ENCODE measurements around the gene RNF220.

RNF220 gene

DNA sequence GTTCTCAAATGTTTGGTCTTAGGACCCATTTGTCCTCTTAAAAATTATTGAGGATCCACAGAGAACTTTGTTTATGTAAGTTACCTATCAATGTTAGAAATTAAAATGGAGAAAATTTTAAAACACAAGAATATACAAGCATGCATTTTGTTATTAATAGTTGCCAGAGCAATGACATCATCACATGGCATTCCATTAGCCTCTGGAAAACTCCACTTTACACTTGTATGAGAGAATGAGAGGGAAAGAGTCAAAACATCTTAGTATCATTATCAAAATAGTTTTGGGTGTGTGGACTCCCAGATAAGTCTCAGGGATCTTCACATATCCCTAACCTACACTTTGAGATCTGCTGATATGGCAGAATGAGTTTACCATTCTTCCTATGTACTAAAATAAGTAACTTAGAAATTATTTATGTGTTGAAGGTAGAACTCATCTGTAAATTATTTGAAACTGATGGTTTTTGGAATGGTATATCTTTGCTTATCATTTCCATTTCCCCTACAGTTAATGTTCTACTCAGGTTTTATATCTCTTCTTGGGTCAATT is 48.8 kb downstream of the RNF220 start:
- POLR2A ChIA-PET: no interaction called here
- Histone ChIP-seq H3K9me3 (ENCODE audit: control extremely low read depth in 1 of 5, control insufficient read depth in 4 of 5, insufficient read depth in 2 of 5, low read depth in 1 of 5, low read length in 4 of 5) (peaks cover 0 to 13% (median 6%) of the 10 kb centered on the region in 5 experiments), H3K4me3 (ENCODE audit: control insufficient read depth in 1 of 7, extremely low read depth in 1 of 7, insufficient read depth in 4 of 7, low read depth in 2 of 7, low read length in 6 of 7) (no peak overlapping the region), H3K4me1 (ENCODE audit: control extremely low read depth in 1 of 4, control insufficient read depth in 4 of 4, insufficient read depth in 4 of 4, low read length in 3 of 4) (peaks cover 0 to 8% (median 6%) of the 10 kb centered on the region in 4 experiments), H3K27me3 (replicated peaks in 2 of 5; ENCODE audit: control insufficient read depth in 4 of 5, insufficient read depth in 5 of 5, low read length in 4 of 5) (no peaks in the 10 kb centered on the region), H3K27ac (ENCODE audit: insufficient read depth in 1 of 2, low read depth in 1 of 2, low read length in 2 of 2, poor library complexity in 1 of 2, severe bottlenecking in 2 of 2) (no peak overlapping the region), H3K36me3 (ENCODE audit: control insufficient read depth in 4 of 4, insufficient read depth in 4 of 4, low read length in 3 of 4) (peaks cover 6 to 53% (median 29%) of the 10 kb centered on the region in 4 experiments)
- no peak for DNase-seq
- CTCF ChIA-PET: no interaction called here

DNA sequence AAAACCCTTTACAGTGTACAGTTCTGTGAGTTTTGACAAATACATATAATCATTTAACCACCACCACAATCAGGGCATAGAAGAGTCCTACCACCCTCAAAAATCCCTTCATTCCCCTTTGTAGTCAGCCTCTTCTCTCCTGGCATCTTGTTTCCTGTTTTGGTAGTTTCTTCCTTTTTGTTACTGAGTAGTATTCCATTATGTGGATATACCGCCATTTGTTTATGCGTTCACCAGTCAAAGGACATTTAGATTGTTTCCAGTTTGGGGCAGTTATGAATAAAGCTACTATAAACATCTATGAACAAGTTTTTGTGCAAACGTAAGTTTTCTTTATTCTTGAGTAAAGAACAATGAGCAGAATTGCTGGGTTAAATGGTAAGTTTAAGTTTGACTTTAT is 49.6 kb downstream of the RNF220 start:
- CTCF ChIA-PET: interaction anchor here (1.5 kb wide), 1 partner anchor 14 kb away, joined by 4 read pairs; no protein-coding TSS in a partner anchor

DNA sequence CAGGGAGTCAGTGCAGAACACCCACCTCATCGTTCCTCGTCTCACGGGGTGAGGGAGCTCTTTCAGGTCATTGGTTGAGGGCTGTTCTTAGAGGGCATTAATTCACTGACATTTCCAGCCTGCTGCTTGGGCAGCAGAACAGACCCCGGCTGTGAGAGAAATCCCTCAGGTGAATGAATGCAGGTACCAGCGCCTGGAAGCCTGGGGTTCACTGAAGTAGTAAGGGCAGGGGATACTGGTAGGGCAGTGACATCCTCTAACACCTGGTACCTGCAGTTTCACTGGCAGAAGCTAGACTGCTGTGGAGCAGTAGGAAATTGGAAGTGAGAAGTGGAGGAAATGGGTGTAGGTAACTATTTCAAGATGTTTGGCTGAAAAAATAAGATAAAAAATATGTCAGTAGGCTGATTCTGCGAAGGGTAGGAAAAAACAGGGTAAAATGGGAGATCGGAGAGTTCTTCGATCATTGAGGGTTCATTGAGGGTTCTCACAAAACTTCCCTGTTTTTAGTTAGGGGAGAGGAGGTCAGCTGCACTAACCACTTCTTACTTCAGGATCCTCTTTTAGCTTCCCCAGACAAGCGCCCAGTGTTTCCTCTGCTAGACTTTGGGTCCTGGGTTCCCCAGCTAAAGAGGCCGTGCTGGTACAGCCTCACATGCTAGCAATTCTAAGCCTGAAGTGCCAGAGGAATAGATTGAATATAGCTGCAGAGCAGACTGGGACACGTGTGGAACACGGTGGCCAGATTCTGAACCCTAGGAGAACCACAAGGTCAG is 55.2 kb downstream of the RNF220 start:
- Histone ChIP-seq H3K4me1 (ENCODE audit: control extremely low read depth in 1 of 4, control insufficient read depth in 4 of 4, insufficient read depth in 4 of 4, low read length in 3 of 4) (peaks cover 6 to 37% (median 30%) of the 10 kb centered on the region in 4 experiments), H3K4me3 (ENCODE audit: control insufficient read depth in 1 of 7, extremely low read depth in 1 of 7, insufficient read depth in 4 of 7, low read depth in 2 of 7, low read length in 6 of 7) (peak overlapping the region in 3 of 7 experiments; percentile 34 to 46 (median 44)), H3K36me3 (ENCODE audit: control insufficient read depth in 4 of 4, insufficient read depth in 4 of 4, low read length in 3 of 4) (peaks cover 3 to 37% (median 20%) of the 10 kb centered on the region in 4 experiments), H3K9me3 (ENCODE audit: control extremely low read depth in 1 of 5, control insufficient read depth in 4 of 5, insufficient read depth in 2 of 5, low read depth in 1 of 5, low read length in 4 of 5) (peaks cover 0 to 3% (median 0%) of the 10 kb centered on the region in 5 experiments), H3K27me3 (replicated peaks in 2 of 5; ENCODE audit: control insufficient read depth in 4 of 5, insufficient read depth in 5 of 5, low read length in 4 of 5) (no peaks in the 10 kb centered on the region), H3K27ac (ENCODE audit: insufficient read depth in 1 of 2, low read depth in 1 of 2, low read length in 2 of 2, poor library complexity in 1 of 2, severe bottlenecking in 2 of 2) (peak overlapping the region in 1 of 2 experiments; percentile 51)
- ChIA-PET CTCF (interaction anchor here (0.6 to 2.6 kb wide), 13 partner anchors 13 to 83 kb away, joined by 3 to 10 read pairs (median 3); no protein-coding TSS in a partner anchor), POLR2A (interaction anchor here (1.0 kb wide), 1 partner anchor 32 kb away, joined by 3 read pairs; no protein-coding TSS in a partner anchor)
- peak in 2 of 3 donors; percentile 61 to 69 for DNase-seq
- WGBS (ENCODE audit: insufficient coverage): 29% methylated on average over 10 of the region's 12 CpGs

More for the DNA sequence above, 49.6 kb downstream of the RNF220 start:
- no CpG with 5 or more reads among the region's 3 CpGs for WGBS (ENCODE audit: insufficient coverage)
- Histone ChIP-seq H3K9me3 (ENCODE audit: control extremely low read depth in 1 of 5, control insufficient read depth in 4 of 5, insufficient read depth in 2 of 5, low read depth in 1 of 5, low read length in 4 of 5) (peaks cover 0 to 13% (median 6%) of the 10 kb centered on the region in 5 experiments), H3K27ac (ENCODE audit: insufficient read depth in 1 of 2, low read depth in 1 of 2, low read length in 2 of 2, poor library complexity in 1 of 2, severe bottlenecking in 2 of 2) (no peak overlapping the region), H3K36me3 (ENCODE audit: control insufficient read depth in 4 of 4, insufficient read depth in 4 of 4, low read length in 3 of 4) (peaks cover 2 to 46% (median 27%) of the 10 kb centered on the region in 4 experiments), H3K27me3 (replicated peaks in 2 of 5; ENCODE audit: control insufficient read depth in 4 of 5, insufficient read depth in 5 of 5, low read length in 4 of 5) (no peaks in the 10 kb centered on the region), H3K4me3 (ENCODE audit: control insufficient read depth in 1 of 7, extremely low read depth in 1 of 7, insufficient read depth in 4 of 7, low read depth in 2 of 7, low read length in 6 of 7) (no peak overlapping the region), H3K4me1 (ENCODE audit: control extremely low read depth in 1 of 4, control insufficient read depth in 4 of 4, insufficient read depth in 4 of 4, low read length in 3 of 4) (peaks cover 0 to 17% (median 10%) of the 10 kb centered on the region in 4 experiments)
- POLR2A ChIA-PET: no interaction called here
- DNase-seq: no peak

DNA sequence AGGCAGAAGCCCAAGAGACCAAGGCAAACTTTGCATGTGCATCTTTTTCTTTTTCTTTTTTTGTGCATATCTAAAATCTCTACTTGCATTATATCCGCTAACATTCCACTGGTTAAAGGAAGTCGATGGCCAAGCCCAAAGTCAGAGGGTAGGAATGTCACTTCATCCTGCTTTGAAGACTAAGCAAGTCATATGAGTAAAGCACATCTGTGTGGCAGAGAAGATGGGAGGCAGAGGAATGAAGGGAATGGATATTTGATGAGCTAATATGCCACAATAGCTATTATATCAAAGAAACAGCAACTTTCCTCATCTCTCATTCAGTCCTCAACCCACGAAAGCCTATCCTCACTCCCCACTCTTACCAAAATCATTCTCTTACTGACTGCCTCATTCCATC is 59.3 kb downstream of the RNF220 start:
- CTCF ChIA-PET: interaction anchor here (1.5 kb wide), 1 partner anchor 8 kb away, joined by 3 read pairs; no protein-coding TSS in a partner anchor
- POLR2A ChIA-PET: no interaction called here
- H3K4me3 ChIP-seq (ENCODE audit: control insufficient read depth in 1 of 7, extremely low read depth in 1 of 7, insufficient read depth in 4 of 7, low read depth in 2 of 7, low read length in 6 of 7): no peak overlapping the region

DNA sequence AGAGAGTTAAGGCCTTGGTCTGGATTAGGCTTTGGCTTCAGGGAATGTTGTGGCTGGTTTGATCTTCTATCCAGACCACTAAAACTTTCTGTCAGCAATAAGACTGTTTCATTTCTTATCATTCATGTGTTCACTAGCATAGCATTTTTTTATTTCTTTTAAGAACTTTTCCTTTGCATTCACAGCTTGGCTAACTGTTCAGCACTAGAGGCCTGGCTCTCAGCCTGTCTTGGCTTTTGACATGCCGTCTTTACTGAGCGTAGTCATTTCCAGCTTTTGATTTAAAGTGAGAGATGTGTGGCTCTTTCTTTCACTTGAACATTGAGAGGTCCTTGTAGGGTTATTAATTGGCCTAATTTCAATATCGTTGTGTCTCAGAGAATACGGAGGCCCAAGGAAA is 62.5 kb downstream of the RNF220 start:
- POLR2A ChIA-PET: no interaction called here
- 92% methylated on average over 4 of the region's 4 CpGs for WGBS (ENCODE audit: insufficient coverage)
- Histone ChIP-seq H3K4me3 (ENCODE audit: control insufficient read depth in 1 of 7, extremely low read depth in 1 of 7, insufficient read depth in 4 of 7, low read depth in 2 of 7, low read length in 6 of 7) (no peak overlapping the region), H3K4me1 (ENCODE audit: control extremely low read depth in 1 of 4, control insufficient read depth in 4 of 4, insufficient read depth in 4 of 4, low read length in 3 of 4) (peaks cover 0 to 17% (median 6%) of the 10 kb centered on the region in 4 experiments), H3K36me3 (ENCODE audit: control insufficient read depth in 4 of 4, insufficient read depth in 4 of 4, low read length in 3 of 4) (peaks cover 18 to 58% (median 34%) of the 10 kb centered on the region in 4 experiments), H3K27me3 (replicated peaks in 2 of 5; ENCODE audit: control insufficient read depth in 4 of 5, insufficient read depth in 5 of 5, low read length in 4 of 5) (no peaks in the 10 kb centered on the region), H3K9me3 (ENCODE audit: control extremely low read depth in 1 of 5, control insufficient read depth in 4 of 5, insufficient read depth in 2 of 5, low read depth in 1 of 5, low read length in 4 of 5) (peaks cover 0 to 17% (median 3%) of the 10 kb centered on the region in 5 experiments), H3K27ac (ENCODE audit: insufficient read depth in 1 of 2, low read depth in 1 of 2, low read length in 2 of 2, poor library complexity in 1 of 2, severe bottlenecking in 2 of 2) (no peak overlapping the region)
- DNase-seq: no peak
- CTCF ChIA-PET: interaction anchor here (0.6 to 1.4 kb wide), 6 partner anchors 8 to 121 kb away, joined by 3 to 5 read pairs (median 4); no protein-coding TSS in a partner anchor

More for the DNA sequence above, 59.3 kb downstream of the RNF220 start:
- Histone ChIP-seq H3K9me3 (ENCODE audit: control extremely low read depth in 1 of 5, control insufficient read depth in 4 of 5, insufficient read depth in 2 of 5, low read depth in 1 of 5, low read length in 4 of 5) (peaks cover 0 to 14% (median 3%) of the 10 kb centered on the region in 5 experiments), H3K36me3 (ENCODE audit: control insufficient read depth in 4 of 4, insufficient read depth in 4 of 4, low read length in 3 of 4) (peaks cover 16 to 39% (median 31%) of the 10 kb centered on the region in 4 experiments), H3K27me3 (replicated peaks in 2 of 5; ENCODE audit: control insufficient read depth in 4 of 5, insufficient read depth in 5 of 5, low read length in 4 of 5) (no peaks in the 10 kb centered on the region), H3K4me1 (ENCODE audit: control extremely low read depth in 1 of 4, control insufficient read depth in 4 of 4, insufficient read depth in 4 of 4, low read length in 3 of 4) (peaks cover 6 to 24% (median 22%) of the 10 kb centered on the region in 4 experiments), H3K27ac (ENCODE audit: insufficient read depth in 1 of 2, low read depth in 1 of 2, low read length in 2 of 2, poor library complexity in 1 of 2, severe bottlenecking in 2 of 2) (no peak overlapping the region)
- 100% methylated on average over 1 of the region's 3 CpGs for WGBS (ENCODE audit: insufficient coverage)
- DNase-seq: no peak

DNA sequence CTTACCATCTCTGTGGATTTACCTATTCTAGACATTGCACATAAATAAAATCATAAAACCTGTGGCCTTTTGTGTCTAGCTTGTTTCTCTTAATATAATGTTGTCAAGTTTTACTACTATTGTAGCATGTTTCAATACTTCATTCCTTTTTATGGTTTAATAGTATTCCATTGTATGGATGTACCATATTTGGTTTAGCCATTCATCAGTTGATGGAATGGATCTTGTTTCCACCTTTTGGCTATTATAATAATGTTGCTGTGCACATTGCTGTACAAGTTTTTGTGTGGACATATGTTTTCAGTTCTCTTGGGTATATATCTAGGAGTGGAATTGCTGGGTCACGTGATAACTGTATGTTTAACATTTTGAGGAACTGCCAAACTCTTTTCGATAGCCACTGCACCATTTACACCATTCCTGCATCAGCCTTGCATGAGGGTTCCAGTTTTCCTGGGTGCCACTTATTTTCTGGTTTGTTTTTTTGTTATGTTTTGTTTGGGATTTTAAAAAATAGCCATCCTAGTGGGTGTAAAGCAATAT is 66.9 kb downstream of the RNF220 start:
- CTCF ChIA-PET: interaction anchor here (0.8 to 1.6 kb wide), 4 partner anchors 8 to 14 kb away, joined by 3 to 5 read pairs (median 4); no protein-coding TSS in a partner anchor
- H3K4me1 ChIP-seq (ENCODE audit: control extremely low read depth in 1 of 4, control insufficient read depth in 4 of 4, insufficient read depth in 4 of 4, low read length in 3 of 4): peaks cover 0 to 33% (median 15%) of the 10 kb centered on the region in 4 experiments
- H3K4me3 ChIP-seq (ENCODE audit: control insufficient read depth in 1 of 7, extremely low read depth in 1 of 7, insufficient read depth in 4 of 7, low read depth in 2 of 7, low read length in 6 of 7): peak overlapping the region in 3 of 7 experiments; percentile 57 to 76 (median 74)
- H3K9me3 ChIP-seq (ENCODE audit: control extremely low read depth in 1 of 5, control insufficient read depth in 4 of 5, insufficient read depth in 2 of 5, low read depth in 1 of 5, low read length in 4 of 5): peaks cover 0 to 6% (median 0%) of the 10 kb centered on the region in 5 experiments
- peak in 2 of 3 donors; percentile 46 to 69 for DNase-seq
- H3K27ac ChIP-seq (ENCODE audit: insufficient read depth in 1 of 2, low read depth in 1 of 2, low read length in 2 of 2, poor library complexity in 1 of 2, severe bottlenecking in 2 of 2): peak overlapping the region in 1 of 2 experiments; percentile 60
- H3K27me3 ChIP-seq (replicated peaks in 2 of 5; ENCODE audit: control insufficient read depth in 4 of 5, insufficient read depth in 5 of 5, low read length in 4 of 5): no peaks in the 10 kb centered on the region
- POLR2A ChIA-PET: no interaction called here
- WGBS (ENCODE audit: insufficient coverage): no CpG with 5 or more reads among the region's 2 CpGs
- peaks cover 3 to 32% (median 12%) of the 10 kb centered on the region in 4 experiments for H3K36me3 ChIP-seq (ENCODE audit: control insufficient read depth in 4 of 4, insufficient read depth in 4 of 4, low read length in 3 of 4)
